ENCODE results near the gene GPR39. TPM values are rescaled to one million over a fixed set of nuclear protein-coding genes. Genes with fewer than 3 reads are reported as not detected.

GPR39 gene
- total RNA-seq, 1 experiment from 2014 or later, result 9.0 TPM

DNA sequence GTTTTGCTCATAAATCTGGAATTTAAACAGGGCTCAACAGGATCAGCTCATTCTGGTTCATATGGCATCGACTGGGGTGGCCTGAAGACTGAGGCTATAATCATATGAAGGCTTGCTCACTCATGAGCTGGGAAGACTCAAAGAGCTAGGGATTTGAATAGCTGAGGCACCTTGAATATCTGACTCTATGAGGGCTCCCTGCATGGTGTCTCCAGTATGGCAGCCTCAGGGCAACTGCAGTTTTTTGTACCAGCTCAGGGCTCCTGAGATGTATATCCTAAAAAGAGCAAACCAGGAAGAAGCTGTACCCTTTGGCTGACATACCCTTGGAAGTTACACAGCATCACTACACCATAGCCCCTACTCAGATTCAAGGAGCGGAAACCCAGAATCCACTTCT is 15.3 kb upstream of the GPR39 start:
- no peaks in the 10 kb centered on the region for H3K36me3 ChIP-seq (ENCODE audit: control insufficient read depth, insufficient read depth, low read length)
- no peak for TF ChIP-seq SIN3A (IDR thresholded peaks at IDR 0.05; ENCODE audit: borderline replicate concordance, insufficient read depth, low read depth, low read length)
- H3K27ac ChIP-seq (ENCODE audit: low read length), result no peak overlapping the region
- no peaks in the 10 kb centered on the region for H3K9me3 ChIP-seq (ENCODE audit: control insufficient read depth, insufficient read depth, low read depth, low read length)
- H3K4me1 ChIP-seq (ENCODE audit: control insufficient read depth, insufficient read depth, low read length), result no peaks in the 10 kb centered on the region
- no TSS peak for BruUV-seq (replicated peaks)
- intact Hi-C loops (cut with micrococcal nuclease; ENCODE audit: unreplicated experiment) (no loop called here), in situ Hi-C loops (cut with HindIII; ENCODE audit: low pct_unique_long_range_greater_than_20kb, low sequenced_read_pairs) (no loop called here)
- no peak overlapping the region for H3K4me3 ChIP-seq (ENCODE audit: low read depth in 2 of 2, low read length in 2 of 2)
- DNase-seq (ENCODE audit: low read depth, low spot score), result no peak
- POLR2A ChIA-PET, result no interaction called here
- no peak for ATAC-seq
- CTCF ChIA-PET, result no interaction called here
- H3K27me3 ChIP-seq (ENCODE audit: control insufficient read depth, insufficient read depth, low read length), result no peaks in the 10 kb centered on the region

DNA sequence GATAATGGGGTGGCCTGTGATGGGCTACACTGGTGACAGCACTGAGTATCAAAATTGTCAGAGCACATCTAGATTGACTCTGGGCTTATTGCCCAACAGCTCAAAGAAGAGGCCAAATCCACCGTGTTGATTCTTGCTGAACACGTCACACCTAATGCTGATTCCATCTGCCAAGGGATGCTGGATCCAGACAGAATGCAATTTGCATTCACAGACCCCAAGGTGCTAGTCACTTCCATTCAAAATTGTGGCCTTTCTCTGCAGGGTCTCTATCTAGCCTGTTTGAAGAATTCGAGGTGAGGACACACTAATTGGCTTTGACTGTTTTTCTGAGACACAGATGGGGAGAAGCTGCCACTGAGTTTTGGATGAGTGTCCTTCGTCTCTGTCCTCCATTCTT is 13.5 kb upstream of the GPR39 start:
- H3K36me3 ChIP-seq (ENCODE audit: control insufficient read depth, insufficient read depth, low read length), result no peaks in the 10 kb centered on the region
- in situ Hi-C loops (cut with HindIII; ENCODE audit: low pct_unique_long_range_greater_than_20kb, low sequenced_read_pairs), result no loop called here
- TF ChIP-seq POLR2AphosphoS5 (IDR thresholded peaks at IDR 0.05; ENCODE audit: low read depth, low read length) (no peak), SIN3A (IDR thresholded peaks at IDR 0.05; ENCODE audit: borderline replicate concordance, insufficient read depth, low read depth, low read length) (no peak), TCF7L2 (IDR thresholded peaks at IDR 0.05; ENCODE audit: low read depth, low read length) (no peak)
- TF ChIP-seq, protein P1, sequence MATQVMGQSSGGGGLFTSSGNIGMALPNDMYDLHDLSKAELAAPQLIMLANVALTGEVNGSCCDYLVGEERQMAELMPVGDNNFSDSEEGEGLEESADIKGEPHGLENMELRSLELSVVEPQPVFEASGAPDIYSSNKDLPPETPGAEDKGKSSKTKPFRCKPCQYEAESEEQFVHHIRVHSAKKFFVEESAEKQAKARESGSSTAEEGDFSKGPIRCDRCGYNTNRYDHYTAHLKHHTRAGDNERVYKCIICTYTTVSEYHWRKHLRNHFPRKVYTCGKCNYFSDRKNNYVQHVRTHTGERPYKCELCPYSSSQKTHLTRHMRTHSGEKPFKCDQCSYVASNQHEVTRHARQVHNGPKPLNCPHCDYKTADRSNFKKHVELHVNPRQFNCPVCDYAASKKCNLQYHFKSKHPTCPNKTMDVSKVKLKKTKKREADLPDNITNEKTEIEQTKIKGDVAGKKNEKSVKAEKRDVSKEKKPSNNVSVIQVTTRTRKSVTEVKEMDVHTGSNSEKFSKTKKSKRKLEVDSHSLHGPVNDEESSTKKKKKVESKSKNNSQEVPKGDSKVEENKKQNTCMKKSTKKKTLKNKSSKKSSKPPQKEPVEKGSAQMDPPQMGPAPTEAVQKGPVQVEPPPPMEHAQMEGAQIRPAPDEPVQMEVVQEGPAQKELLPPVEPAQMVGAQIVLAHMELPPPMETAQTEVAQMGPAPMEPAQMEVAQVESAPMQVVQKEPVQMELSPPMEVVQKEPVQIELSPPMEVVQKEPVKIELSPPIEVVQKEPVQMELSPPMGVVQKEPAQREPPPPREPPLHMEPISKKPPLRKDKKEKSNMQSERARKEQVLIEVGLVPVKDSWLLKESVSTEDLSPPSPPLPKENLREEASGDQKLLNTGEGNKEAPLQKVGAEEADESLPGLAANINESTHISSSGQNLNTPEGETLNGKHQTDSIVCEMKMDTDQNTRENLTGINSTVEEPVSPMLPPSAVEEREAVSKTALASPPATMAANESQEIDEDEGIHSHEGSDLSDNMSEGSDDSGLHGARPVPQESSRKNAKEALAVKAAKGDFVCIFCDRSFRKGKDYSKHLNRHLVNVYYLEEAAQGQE (IDR thresholded peaks at IDR 0.05; ENCODE audit: insufficient read depth in 1 of 2, low read depth in 2 of 2, low read length in 1 of 2), result no peak
- TF ChIP-seq, protein P2, sequence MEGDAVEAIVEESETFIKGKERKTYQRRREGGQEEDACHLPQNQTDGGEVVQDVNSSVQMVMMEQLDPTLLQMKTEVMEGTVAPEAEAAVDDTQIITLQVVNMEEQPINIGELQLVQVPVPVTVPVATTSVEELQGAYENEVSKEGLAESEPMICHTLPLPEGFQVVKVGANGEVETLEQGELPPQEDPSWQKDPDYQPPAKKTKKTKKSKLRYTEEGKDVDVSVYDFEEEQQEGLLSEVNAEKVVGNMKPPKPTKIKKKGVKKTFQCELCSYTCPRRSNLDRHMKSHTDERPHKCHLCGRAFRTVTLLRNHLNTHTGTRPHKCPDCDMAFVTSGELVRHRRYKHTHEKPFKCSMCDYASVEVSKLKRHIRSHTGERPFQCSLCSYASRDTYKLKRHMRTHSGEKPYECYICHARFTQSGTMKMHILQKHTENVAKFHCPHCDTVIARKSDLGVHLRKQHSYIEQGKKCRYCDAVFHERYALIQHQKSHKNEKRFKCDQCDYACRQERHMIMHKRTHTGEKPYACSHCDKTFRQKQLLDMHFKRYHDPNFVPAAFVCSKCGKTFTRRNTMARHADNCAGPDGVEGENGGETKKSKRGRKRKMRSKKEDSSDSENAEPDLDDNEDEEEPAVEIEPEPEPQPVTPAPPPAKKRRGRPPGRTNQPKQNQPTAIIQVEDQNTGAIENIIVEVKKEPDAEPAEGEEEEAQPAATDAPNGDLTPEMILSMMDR (IDR thresholded peaks at IDR 0.05), result no peak
- POLR2A ChIA-PET, result no interaction called here
- H3K4me1 ChIP-seq (ENCODE audit: control insufficient read depth, insufficient read depth, low read length), result no peaks in the 10 kb centered on the region
- CTCF ChIA-PET, result no interaction called here
- no peak for ATAC-seq
- BruUV-seq (replicated peaks), result no TSS peak
- intact Hi-C loops (cut with micrococcal nuclease; ENCODE audit: unreplicated experiment), result no loop called here
- no peak overlapping the region for H3K27ac ChIP-seq (ENCODE audit: low read length)
- DNase-seq (ENCODE audit: low read depth, low spot score), result no peak
- no peaks in the 10 kb centered on the region for H3K9me3 ChIP-seq (ENCODE audit: control insufficient read depth, insufficient read depth, low read depth, low read length)
- H3K27me3 ChIP-seq (ENCODE audit: control insufficient read depth, insufficient read depth, low read length), result no peaks in the 10 kb centered on the region
- no peak overlapping the region for H3K4me3 ChIP-seq (ENCODE audit: low read depth in 2 of 2, low read length in 2 of 2)

DNA sequence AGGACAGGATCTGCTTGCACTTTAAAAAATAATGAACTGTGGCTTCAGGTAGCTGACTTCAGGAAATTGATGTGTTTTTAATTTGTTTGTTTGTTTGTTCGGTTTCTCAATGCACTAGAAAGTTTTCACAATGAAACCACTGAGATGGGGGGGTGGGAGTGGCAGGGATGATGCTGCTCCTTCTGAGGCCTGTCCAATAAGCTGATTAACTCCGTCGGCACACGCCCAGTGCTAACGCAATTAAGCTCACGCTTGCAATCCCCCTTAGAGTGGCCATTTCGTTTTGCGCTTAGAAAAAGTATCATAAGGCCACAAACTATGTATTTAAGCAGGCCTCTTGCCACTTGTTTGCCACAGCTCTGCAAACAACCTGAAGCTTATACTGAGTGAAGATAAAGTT is 12.5 kb upstream of the GPR39 start:
- Histone ChIP-seq H3K36me3 (ENCODE audit: control insufficient read depth, insufficient read depth, low read length) (no peaks in the 10 kb centered on the region), H3K4me1 (ENCODE audit: control insufficient read depth, insufficient read depth, low read length) (no peaks in the 10 kb centered on the region), H3K4me3 (ENCODE audit: low read depth in 2 of 2, low read length in 2 of 2) (no peak overlapping the region), H3K27me3 (ENCODE audit: control insufficient read depth, insufficient read depth, low read length) (no peaks in the 10 kb centered on the region), H3K9me3 (ENCODE audit: control insufficient read depth, insufficient read depth, low read depth, low read length) (no peaks in the 10 kb centered on the region), H3K27ac (ENCODE audit: low read length) (no peak overlapping the region)
- DNase-seq (ENCODE audit: low read depth, low spot score) (no peak), ATAC-seq (no peak)
- in situ Hi-C loops (cut with HindIII; ENCODE audit: low pct_unique_long_range_greater_than_20kb, low sequenced_read_pairs) (no loop called here), intact Hi-C loops (cut with micrococcal nuclease; ENCODE audit: unreplicated experiment) (no loop called here)
- CTCF ChIA-PET, result no interaction called here
- POLR2A ChIA-PET, result interaction anchor here (0.7 kb wide), 1 partner anchor 60 kb away, joined by 3 read pairs; no protein-coding TSS in a partner anchor
- BruUV-seq (replicated peaks), result no TSS peak
- TF ChIP-seq, protein P1 (IDR thresholded peaks at IDR 0.05; ENCODE audit: insufficient read depth in 1 of 2, low read depth in 2 of 2, low read length in 1 of 2), result no peak
- TF ChIP-seq, protein P2 (IDR thresholded peaks at IDR 0.05), result no peak
- TF ChIP-seq TCF7L2 (IDR thresholded peaks at IDR 0.05; ENCODE audit: low read depth, low read length) (no peak), SIN3A (IDR thresholded peaks at IDR 0.05; ENCODE audit: borderline replicate concordance, insufficient read depth, low read depth, low read length) (no peak), POLR2AphosphoS5 (IDR thresholded peaks at IDR 0.05; ENCODE audit: low read depth, low read length) (no peak)

All from Panc1 (cell line).